WTC11 (cell line): ENCODE data around the gene C22orf23. TPM values are rescaled to one million over a fixed set of nuclear protein-coding genes. Genes with fewer than 3 reads are reported as not detected.

Experiments used
- ATAC-seq: fragments of 200-7000 bp; cut with Tn5 transposase; 2 replicates; pipeline ENCODE4 v1.10.0; 2021; ENCODE audit warnings: mild to moderate bottlenecking, moderate library complexity
- CTCF ChIA-PET: fragments of 300-600 bp; sonication (Branson Sonifier 250); formaldehyde crosslinking; loops from one replicate; lab custom pipeline; 2021; ENCODE audit warnings: antibody characterized with exemption; lab: Charles Lee
- POLR2A ChIA-PET: fragments of 350-600 bp; sonication (Branson Sonifier 250); formaldehyde crosslinking; loops from one replicate; lab custom pipeline; 2021; ENCODE audit warnings: antibody characterized with exemption; lab: Charles Lee
- DNase-seq: peaks from one replicate; pipeline ENCODE4 v3.0.0; 2021; ENCODE audit warnings: low spot score
- H3K27ac Mint-ChIP-seq: 2 replicates; pipeline ENCODE4 v1.8.0; 2021; ENCODE audit warnings: mixed read lengths
- H3K27me3 Mint-ChIP-seq: 2 replicates; pipeline ENCODE4 v1.8.0; 2021; ENCODE audit warnings: low read depth, mild to moderate bottlenecking, moderate library complexity, mixed read lengths
- H3K36me3 Mint-ChIP-seq: 2 replicates; pipeline ENCODE4 v1.8.0; 2021; ENCODE audit warnings: mixed read lengths
- H3K4me1 Mint-ChIP-seq: 2 replicates; pipeline ENCODE4 v1.8.0; 2022; ENCODE audit warnings: mixed read lengths
- H3K4me3 Mint-ChIP-seq: 2 replicates; pipeline ENCODE4 v1.8.0; 2021; ENCODE audit warnings: mild to moderate bottlenecking, moderate library complexity, mixed read lengths
- H3K9me3 Mint-ChIP-seq: 2 replicates; pipeline ENCODE4 v1.8.0; 2021; ENCODE audit warnings: mixed read lengths
- ATF1 ChIP-seq: sonication (generic); formaldehyde crosslinking; IDR thresholded peaks from 2 replicates; pipeline ENCODE4 v1.8.1; 2023; ENCODE audit warnings: mild to moderate bottlenecking, moderate library complexity, missing genetic modification reagents
- CBFB ChIP-seq: sonication (generic); formaldehyde crosslinking; IDR thresholded peaks from 2 replicates; pipeline ENCODE4 v1.8.1; 2022; ENCODE audit warnings: mild to moderate bottlenecking, low read depth, missing genetic modification reagents
- CREM ChIP-seq: sonication (generic); formaldehyde crosslinking; IDR thresholded peaks from 2 replicates; pipeline ENCODE4 v1.8.1; 2022; ENCODE audit warnings: mild to moderate bottlenecking, missing genetic modification reagents, moderate library complexity
- ELF4 ChIP-seq: sonication (generic); formaldehyde crosslinking; IDR thresholded peaks from 2 replicates; pipeline ENCODE4 v1.8.1; 2022; ENCODE audit warnings: low read depth, mild to moderate bottlenecking, moderate library complexity, missing genetic modification reagents
- ESRRA ChIP-seq: sonication (generic); formaldehyde crosslinking; IDR thresholded peaks from 2 replicates; pipeline ENCODE4 v1.8.1; 2022; ENCODE audit warnings: mild to moderate bottlenecking, missing genetic modification reagents, borderline replicate concordance
- FOXP1 ChIP-seq: sonication (generic); formaldehyde crosslinking; IDR thresholded peaks from 2 replicates; pipeline ENCODE4 v1.8.0; 2022; ENCODE audit warnings: missing genetic modification reagents, mild to moderate bottlenecking, moderate library complexity, borderline replicate concordance
- FOXP4 ChIP-seq: sonication (generic); formaldehyde crosslinking; IDR thresholded peaks from 2 replicates; pipeline ENCODE4 v1.8.0; 2022; ENCODE audit warnings: mild to moderate bottlenecking, missing genetic modification reagents
- GABPB1 ChIP-seq: sonication (generic); formaldehyde crosslinking; IDR thresholded peaks from 2 replicates; pipeline ENCODE4 v1.8.1; 2023; ENCODE audit warnings: mild to moderate bottlenecking, missing genetic modification reagents
- GRHL2 ChIP-seq: fragments of 250-450 bp; sonication (Bioruptor Pico); IDR thresholded peaks from 2 replicates; pipeline ENCODE4 v1.8.0; 2022; ENCODE audit warnings: mild to moderate bottlenecking, moderate library complexity; ENCODE audit not compliant: insufficient replicate concordance, severe bottlenecking
- JAZF1 ChIP-seq: fragments of 250-450 bp; sonication (Bioruptor Pico); IDR thresholded peaks from 2 replicates; pipeline ENCODE4 v1.9.0; 2021; ENCODE audit warnings: moderate library complexity, mild to moderate bottlenecking, inconsistent platforms
- JUN ChIP-seq: sonication (generic); formaldehyde crosslinking; IDR thresholded peaks from 2 replicates; pipeline ENCODE4 v1.8.0; 2023; ENCODE audit warnings: mild to moderate bottlenecking, missing genetic modification reagents
- KAT7 ChIP-seq: sonication (generic); formaldehyde crosslinking; IDR thresholded peaks from 2 replicates; pipeline ENCODE4 v1.8.1; 2023; ENCODE audit warnings: missing genetic modification reagents, mild to moderate bottlenecking, borderline replicate concordance
- MLX ChIP-seq: sonication (generic); formaldehyde crosslinking; IDR thresholded peaks from 2 replicates; pipeline ENCODE4 v1.8.1; 2023; ENCODE audit warnings: mild to moderate bottlenecking, missing genetic modification reagents, moderate library complexity
- PRDM15 ChIP-seq: sonication (generic); formaldehyde crosslinking; IDR thresholded peaks from 2 replicates; pipeline ENCODE4 v1.8.0; 2022; ENCODE audit warnings: missing genetic modification reagents
- SMAD3 ChIP-seq: sonication (generic); formaldehyde crosslinking; IDR thresholded peaks from 2 replicates; pipeline ENCODE4 v1.8.0; 2022; ENCODE audit warnings: missing genetic modification reagents, mild to moderate bottlenecking, borderline replicate concordance
- TEAD1 ChIP-seq: sonication (generic); formaldehyde crosslinking; IDR thresholded peaks from 2 replicates; pipeline ENCODE4 v1.8.0; 2022; ENCODE audit warnings: mild to moderate bottlenecking, missing genetic modification reagents
- ZNF219 ChIP-seq: sonication (generic); formaldehyde crosslinking; IDR thresholded peaks from 2 replicates; pipeline ENCODE4 v1.8.0; 2023; ENCODE audit warnings: missing genetic modification reagents, mild to moderate bottlenecking, borderline replicate concordance
- total RNA-seq: library from RNA; stranded (reverse); gene quantifications from 3 replicates; pipeline ENCODE4 v1.2.3, GENCODE V29; 2021
- TF ChIP-seq, protein P1 (sequence below): sonication (generic); formaldehyde crosslinking; IDR thresholded peaks from 2 replicates; pipeline ENCODE4 v1.8.1; 2022; ENCODE audit warnings: missing genetic modification reagents, borderline replicate concordance

The C22orf23 gene
- total RNA-seq, 1 experiment from 2014 or later = 0.72 TPM

- ChIA-PET CTCF (interaction anchor here (0.8 to 1.9 kb wide), 5 partner anchors 13 to 94 kb away, joined by 4 to 9 read pairs (median 6); no protein-coding TSS in a partner anchor), POLR2A (no interaction called here)
- Mint-ChIP-seq H3K27me3 (no peaks in the 10 kb centered on the region), H3K36me3 (peaks cover 8% of the 10 kb centered on the region), H3K4me3 (no peak overlapping the region), H3K4me1 (peaks cover 41% of the 10 kb centered on the region), H3K9me3 (no peaks in the 10 kb centered on the region), H3K27ac (peak overlapping the region; percentile 65; the same call in 1 of the 2 replicates)
- DNase-seq (peak; percentile 31), ATAC-seq (peak; percentile 49)
- TF ChIP-seq JUN = no peak
- no peak for TF ChIP-seq MLX
- TF ChIP-seq GRHL2 = no peak
- no peak for TF ChIP-seq GABPB1 (CRISPR knock-in tag)
- no peak for TF ChIP-seq ELF4
- TF ChIP-seq PRDM15 = no peak
- no peak for TF ChIP-seq FOXP4 (CRISPR knock-in tag)
- TF ChIP-seq CBFB (CRISPR knock-in tag) = no peak
- TF ChIP-seq ESRRA (CRISPR knock-in tag) = no peak
Observed at GRCh38 chr22:37911697-37912096, 41.7 kb downstream of the C22orf23 start.

GRCh38 chr22:37910890-37911672 is 42.3 kb downstream of the C22orf23 start:
- H3K9me3 Mint-ChIP-seq = no peaks in the 10 kb centered on the region
- H3K4me1 Mint-ChIP-seq = peaks cover 41% of the 10 kb centered on the region
- peak; percentile 38 for ATAC-seq
- H3K27ac Mint-ChIP-seq = peak overlapping the region; percentile 84
- H3K4me3 Mint-ChIP-seq = no peak overlapping the region
- peak; percentile 31 for DNase-seq
- H3K27me3 Mint-ChIP-seq = no peaks in the 10 kb centered on the region
- CTCF ChIA-PET = interaction anchor here (0.8 to 1.9 kb wide), 8 partner anchors 13 to 93 kb away, joined by 4 to 9 read pairs (median 6); no protein-coding TSS in a partner anchor
- POLR2A ChIA-PET = no interaction called here
- peaks cover 8% of the 10 kb centered on the region for H3K36me3 Mint-ChIP-seq
- TF ChIP-seq CREM (CRISPR knock-in tag) (no peak), SMAD3 (CRISPR knock-in tag) (no peak), JUN (no peak), JAZF1 (CRISPR knock-in tag) (no peak), GABPB1 (CRISPR knock-in tag) (no peak), ATF1 (no peak), PRDM15 (no peak), ZNF219 (no peak), TEAD1 (CRISPR knock-in tag) (no peak), FOXP1 (CRISPR knock-in tag) (no peak), KAT7 (CRISPR knock-in tag) (no peak), CBFB (CRISPR knock-in tag) (no peak)
- TF ChIP-seq, protein P1, sequence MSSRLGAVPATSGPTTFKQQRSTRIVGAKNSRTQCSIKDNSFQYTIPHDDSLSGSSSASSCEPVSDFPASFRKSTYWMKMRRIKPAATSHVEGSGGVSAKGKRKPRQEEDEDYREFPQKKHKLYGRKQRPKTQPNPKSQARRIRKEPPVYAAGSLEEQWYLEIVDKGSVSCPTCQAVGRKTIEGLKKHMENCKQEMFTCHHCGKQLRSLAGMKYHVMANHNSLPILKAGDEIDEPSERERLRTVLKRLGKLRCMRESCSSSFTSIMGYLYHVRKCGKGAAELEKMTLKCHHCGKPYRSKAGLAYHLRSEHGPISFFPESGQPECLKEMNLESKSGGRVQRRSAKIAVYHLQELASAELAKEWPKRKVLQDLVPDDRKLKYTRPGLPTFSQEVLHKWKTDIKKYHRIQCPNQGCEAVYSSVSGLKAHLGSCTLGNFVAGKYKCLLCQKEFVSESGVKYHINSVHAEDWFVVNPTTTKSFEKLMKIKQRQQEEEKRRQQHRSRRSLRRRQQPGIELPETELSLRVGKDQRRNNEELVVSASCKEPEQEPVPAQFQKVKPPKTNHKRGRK (CRISPR knock-in tag) = no peak
